ENCODE measurements around the gene SH3BGRL2. TPM values are rescaled to one million over a fixed set of nuclear protein-coding genes. Genes with fewer than 3 reads are reported as not detected.

SH3BGRL2 gene
- total and polyA plus RNA-seq, 12 donors = 4.1 to 8.6 (median 5.0) TPM

DNA sequence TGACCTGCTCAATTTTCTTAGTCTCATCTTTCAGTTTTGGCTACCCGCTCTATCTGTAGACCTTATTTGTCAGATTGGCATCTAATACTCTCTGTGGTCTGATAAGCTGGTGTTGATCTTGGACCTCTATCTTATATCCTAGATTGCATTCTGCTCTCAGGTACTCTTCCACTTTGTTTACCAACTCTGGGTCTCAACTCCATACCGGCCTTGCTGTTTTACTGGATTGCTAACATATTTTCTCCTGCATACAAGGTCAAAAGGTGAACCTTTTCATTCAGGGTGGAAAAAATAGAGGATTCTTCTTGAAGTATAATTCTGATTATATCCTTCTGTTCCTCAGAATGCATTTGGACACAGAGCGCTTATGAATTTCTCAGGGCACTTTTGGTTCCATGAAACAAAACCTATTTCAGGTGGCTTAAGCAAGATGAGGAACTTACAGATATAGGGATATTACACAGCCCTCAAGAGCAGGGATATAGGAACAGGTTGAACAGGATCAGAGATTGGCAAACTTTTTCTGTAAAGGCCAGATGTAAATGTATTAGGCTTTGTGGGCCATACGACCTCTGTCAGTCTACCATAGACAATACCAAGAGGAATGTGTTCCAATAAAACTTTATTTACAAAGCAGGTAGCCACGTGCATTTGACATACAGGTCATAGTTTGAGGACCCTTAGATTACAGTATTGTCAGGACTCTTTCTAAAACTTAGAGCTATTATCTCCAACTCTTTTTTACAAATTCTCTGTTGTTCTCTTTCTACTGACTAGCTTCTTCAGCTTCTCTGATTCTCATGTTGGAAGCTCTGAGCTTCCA, 2.5 kb upstream of the SH3BGRL2 start:
- peaks cover 0 to 37% (median 0%) of the 10 kb centered on the region in 7 donors for H3K27me3 ChIP-seq
- ATAC-seq (no peak), DNase-seq (no peak)
- no peak overlapping the region for H3K27ac ChIP-seq
- no peak overlapping the region for H3K4me3 ChIP-seq
- peaks cover 0 to 20% (median 6%) of the 10 kb centered on the region in 9 donors for H3K4me1 ChIP-seq
- no peaks in the 10 kb centered on the region for H3K36me3 ChIP-seq
- no peaks in the 10 kb centered on the region for H3K9me3 ChIP-seq
- WGBS, 2 donors = 95 to 97% methylated on average over 5 of the region's 5 CpGs
- no peak for TF ChIP-seq CTCF (IDR thresholded peaks at IDR 0.05)
- intact Hi-C loops (cut with DNase I) = no loop called here

DNA sequence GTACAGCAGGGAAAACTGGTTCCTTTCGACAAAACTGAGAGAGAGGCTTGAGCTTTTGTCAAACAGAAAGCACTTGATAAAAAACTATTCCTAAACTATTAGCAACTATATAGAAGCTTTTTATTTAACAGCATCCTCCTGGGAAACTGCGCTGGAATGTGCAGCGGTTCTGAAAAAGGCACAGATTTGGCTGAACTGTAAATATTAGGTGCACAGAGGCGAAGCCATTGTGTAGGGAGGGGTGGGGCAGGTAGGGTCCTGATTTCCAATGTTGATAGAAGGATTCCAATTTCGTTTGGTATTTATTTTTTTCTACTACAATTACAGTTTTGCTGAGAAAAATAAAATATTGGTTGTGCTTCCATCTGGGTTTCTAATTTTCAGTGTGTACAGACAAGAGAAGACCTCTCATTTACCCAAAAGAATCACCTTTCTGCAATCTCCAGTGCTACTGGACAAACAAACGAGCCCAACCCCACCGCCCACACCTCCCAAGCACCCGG, 698 bp upstream of the SH3BGRL2 start:
- Histone ChIP-seq H3K27ac (peak overlapping the region in 2 of 10 donors; percentile 81 to 86), H3K36me3 (no peaks in the 10 kb centered on the region), H3K4me1 (peaks cover 0 to 32% (median 7%) of the 10 kb centered on the region in 9 donors), H3K9me3 (no peaks in the 10 kb centered on the region), H3K4me3 (peak overlapping the region; percentile 55 to 88 (median 76)), H3K27me3 (peaks cover 0 to 37% (median 0%) of the 10 kb centered on the region in 7 donors)
- intact Hi-C loops (cut with DNase I) = loop anchor here in 1 of 10 donors (5.0 to 10.0 kb wide), 2 partner anchors 42 to 74 kb away; no protein-coding TSS in a partner anchor
- ATAC-seq = no peak
- no peak for TF ChIP-seq CTCF (IDR thresholded peaks at IDR 0.05)
- no peak for DNase-seq
- WGBS, 2 donors = 43 to 46% methylated on average over 8 of the region's 8 CpGs

DNA sequence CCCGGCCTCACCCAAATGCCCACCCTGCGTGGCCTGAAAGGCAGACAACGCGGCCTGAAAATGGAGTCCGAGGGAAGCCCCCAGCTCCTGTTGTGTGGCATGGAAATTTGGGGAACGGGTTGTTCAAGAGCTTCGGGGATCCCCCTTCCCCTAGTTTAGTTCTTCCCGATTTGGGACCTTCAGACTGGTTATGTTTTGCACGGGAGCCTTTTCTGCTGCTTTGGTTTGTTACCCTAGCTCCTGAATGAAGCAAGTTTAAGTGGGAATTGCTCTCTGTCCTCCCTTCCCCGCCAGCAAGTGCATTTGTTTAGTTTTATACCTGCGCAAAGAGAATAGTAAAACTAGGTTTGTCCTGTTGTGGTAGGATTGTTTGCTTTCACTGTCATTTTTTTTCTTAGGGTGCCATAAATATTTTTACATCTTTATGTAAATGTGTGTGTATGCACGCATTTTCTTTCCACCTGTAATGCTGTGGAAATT, 604 bp downstream of the SH3BGRL2 start:
- peak overlapping the region in 8 of 10 donors; percentile 64 to 86 (median 78) for H3K27ac ChIP-seq
- H3K27me3 ChIP-seq = peaks cover 0 to 37% (median 0%) of the 10 kb centered on the region in 7 donors
- H3K9me3 ChIP-seq = no peaks in the 10 kb centered on the region
- H3K36me3 ChIP-seq = no peaks in the 10 kb centered on the region
- peaks cover 0 to 37% (median 7%) of the 10 kb centered on the region in 9 donors for H3K4me1 ChIP-seq
- TF ChIP-seq CTCF (IDR thresholded peaks at IDR 0.05) = no peak
- no peak for DNase-seq
- ATAC-seq = peak in 1 of 8 donors; percentile 13
- H3K4me3 ChIP-seq = peak overlapping the region; percentile 55 to 88 (median 76)
- intact Hi-C loops (cut with DNase I) = loop anchor here in 1 of 10 donors (5.0 to 10.0 kb wide), 2 partner anchors 41 to 73 kb away; no protein-coding TSS in a partner anchor
- WGBS, 2 donors = 18 to 25% methylated on average over 12 of the region's 12 CpGs

GRCh38 chr6:79632580-79632979, 1.5 kb downstream of the SH3BGRL2 start:
- H3K9me3 ChIP-seq = no peaks in the 10 kb centered on the region
- intact Hi-C loops (cut with DNase I) = loop anchor here in 1 of 10 donors (5.0 to 10.0 kb wide), 2 partner anchors 40 to 72 kb away; no protein-coding TSS in a partner anchor
- WGBS, 2 donors = 68 to 77% methylated on average over 2 of the region's 2 CpGs
- peak overlapping the region in 1 of 10 donors; percentile 86 for H3K27ac ChIP-seq
- H3K27me3 ChIP-seq = peaks cover 0 to 37% (median 0%) of the 10 kb centered on the region in 7 donors
- TF ChIP-seq CTCF (IDR thresholded peaks at IDR 0.05) = no peak
- ATAC-seq = no peak
- peak overlapping the region in 5 of 10 donors; percentile 75 to 88 (median 77) for H3K4me3 ChIP-seq
- DNase-seq = no peak
- H3K36me3 ChIP-seq = no peaks in the 10 kb centered on the region
- peaks cover 0 to 37% (median 7%) of the 10 kb centered on the region in 9 donors for H3K4me1 ChIP-seq

Measured in heart right ventricle (tissue), 16 donors.